Fibroblast of skin of right quadriceps (primary cell): ENCODE results near the gene SPRED3.
"Not testable (repeated sequence)": the region's sequence is repeated elsewhere in the genome, so short reads cannot be mapped to it uniquely, and the experiment has no call there.

ENCODE experiments used
- DNase-seq: peaks from one replicate; pipeline ENCODE4 v3.0.0-alpha.2; 2013

The SPRED3 gene, protein sequence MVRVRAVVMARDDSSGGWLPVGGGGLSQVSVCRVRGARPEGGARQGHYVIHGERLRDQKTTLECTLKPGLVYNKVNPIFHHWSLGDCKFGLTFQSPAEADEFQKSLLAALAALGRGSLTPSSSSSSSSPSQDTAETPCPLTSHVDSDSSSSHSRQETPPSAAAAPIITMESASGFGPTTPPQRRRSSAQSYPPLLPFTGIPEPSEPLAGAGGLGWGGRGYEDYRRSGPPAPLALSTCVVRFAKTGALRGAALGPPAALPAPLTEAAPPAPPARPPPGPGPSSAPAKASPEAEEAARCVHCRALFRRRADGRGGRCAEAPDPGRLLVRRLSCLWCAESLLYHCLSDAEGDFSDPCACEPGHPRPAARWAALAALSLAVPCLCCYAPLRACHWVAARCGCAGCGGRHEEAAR

DNA sequence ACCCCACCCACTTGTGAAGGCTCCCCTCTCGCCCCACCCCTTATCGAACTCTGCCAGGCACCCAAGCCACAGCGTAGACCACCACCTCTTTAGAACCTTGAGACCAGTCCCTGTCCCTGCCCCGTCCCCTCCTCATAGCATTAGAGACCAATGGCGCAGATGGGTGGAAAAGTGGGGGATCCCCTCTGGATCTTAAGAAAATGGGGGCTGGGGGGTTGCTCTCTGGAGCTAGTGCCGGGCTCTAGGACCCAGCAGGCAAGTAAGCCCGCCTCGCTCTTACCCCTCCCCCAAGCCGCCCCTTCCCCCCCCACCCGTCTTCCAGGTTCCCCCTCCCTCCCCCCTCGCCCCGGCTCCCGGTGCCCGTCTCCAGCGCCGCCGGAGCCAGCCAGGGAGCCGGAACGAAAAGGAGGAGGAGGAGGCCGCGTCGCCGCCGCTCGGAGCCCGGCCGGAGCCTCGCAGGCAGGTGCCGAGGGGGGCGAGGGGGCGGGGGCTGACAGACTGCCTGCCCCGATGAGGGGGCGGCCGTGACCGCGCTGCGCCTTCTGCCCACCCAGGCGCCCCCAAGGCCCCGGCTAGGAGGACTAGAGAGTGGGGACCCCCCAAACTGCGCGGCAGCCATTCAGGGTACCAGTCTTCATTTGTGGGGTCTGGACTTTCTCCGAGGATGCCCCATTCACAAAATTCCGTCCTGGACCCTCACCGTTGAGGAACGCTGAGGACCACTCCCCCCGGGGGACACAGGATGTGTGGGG, at the start of gene SPRED3:
Gene SPRED3, plus strand, starts transcription at position 349 of the 752 bp plus-strand sequence. CDS start 1,606 bp downstream, outside the sequence.
- DNase-seq = no peak

DNA sequence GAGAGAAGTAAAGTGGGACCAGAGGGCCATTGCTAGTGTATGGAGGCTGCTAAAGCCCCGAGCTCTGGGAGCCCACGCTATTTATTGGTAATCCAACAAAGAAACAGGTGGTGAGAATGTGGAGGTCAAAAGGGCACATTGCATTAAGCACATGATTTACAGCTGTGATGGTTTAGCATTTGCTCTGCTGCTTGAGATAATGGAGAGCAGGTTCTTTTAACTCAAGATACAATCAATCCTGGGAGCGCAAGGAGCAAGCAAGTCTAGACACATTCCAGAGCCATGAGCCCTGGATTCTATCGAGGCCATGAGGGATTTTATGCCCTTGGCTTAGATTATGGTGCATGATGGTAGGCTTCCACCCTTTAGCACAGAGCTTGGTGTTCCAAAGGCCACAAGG, 49.5 kb upstream of the SPRED3 start:
- DNase-seq = not testable (repeated sequence)

- DNase-seq = no peak
Observed at GRCh38 chr19:38340927-38341326, 47.6 kb upstream of the SPRED3 start.

- DNase-seq = no peak
Observed at GRCh38 chr19:38346837-38347236, 41.7 kb upstream of the SPRED3 start.

DNA sequence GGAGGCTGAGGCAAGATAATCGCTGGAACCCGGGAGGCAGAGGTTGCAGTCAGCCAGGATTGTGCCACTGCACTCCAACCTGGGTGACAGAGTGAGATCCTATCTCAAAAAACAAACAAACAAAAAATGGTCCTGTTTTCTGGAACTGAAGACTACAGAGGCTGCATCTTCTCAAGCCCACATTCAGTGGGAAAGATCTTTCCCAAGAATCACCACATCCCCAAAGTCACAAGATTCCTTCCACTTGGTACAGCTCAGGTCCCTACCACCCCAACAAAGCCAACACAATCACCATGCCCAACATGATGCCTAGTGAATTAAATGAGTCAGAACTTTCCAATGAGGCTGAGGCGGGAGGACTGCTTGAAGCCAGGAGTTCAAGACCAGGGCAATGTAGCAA, 37.6 kb upstream of the SPRED3 start:
- no peak for DNase-seq

GRCh38 chr19:38351865-38352395, 36.6 kb upstream of the SPRED3 start:
- DNase-seq = no peak

- DNase-seq = no peak
Observed at GRCh38 chr19:38352611-38353010, 35.9 kb upstream of the SPRED3 start.

DNA sequence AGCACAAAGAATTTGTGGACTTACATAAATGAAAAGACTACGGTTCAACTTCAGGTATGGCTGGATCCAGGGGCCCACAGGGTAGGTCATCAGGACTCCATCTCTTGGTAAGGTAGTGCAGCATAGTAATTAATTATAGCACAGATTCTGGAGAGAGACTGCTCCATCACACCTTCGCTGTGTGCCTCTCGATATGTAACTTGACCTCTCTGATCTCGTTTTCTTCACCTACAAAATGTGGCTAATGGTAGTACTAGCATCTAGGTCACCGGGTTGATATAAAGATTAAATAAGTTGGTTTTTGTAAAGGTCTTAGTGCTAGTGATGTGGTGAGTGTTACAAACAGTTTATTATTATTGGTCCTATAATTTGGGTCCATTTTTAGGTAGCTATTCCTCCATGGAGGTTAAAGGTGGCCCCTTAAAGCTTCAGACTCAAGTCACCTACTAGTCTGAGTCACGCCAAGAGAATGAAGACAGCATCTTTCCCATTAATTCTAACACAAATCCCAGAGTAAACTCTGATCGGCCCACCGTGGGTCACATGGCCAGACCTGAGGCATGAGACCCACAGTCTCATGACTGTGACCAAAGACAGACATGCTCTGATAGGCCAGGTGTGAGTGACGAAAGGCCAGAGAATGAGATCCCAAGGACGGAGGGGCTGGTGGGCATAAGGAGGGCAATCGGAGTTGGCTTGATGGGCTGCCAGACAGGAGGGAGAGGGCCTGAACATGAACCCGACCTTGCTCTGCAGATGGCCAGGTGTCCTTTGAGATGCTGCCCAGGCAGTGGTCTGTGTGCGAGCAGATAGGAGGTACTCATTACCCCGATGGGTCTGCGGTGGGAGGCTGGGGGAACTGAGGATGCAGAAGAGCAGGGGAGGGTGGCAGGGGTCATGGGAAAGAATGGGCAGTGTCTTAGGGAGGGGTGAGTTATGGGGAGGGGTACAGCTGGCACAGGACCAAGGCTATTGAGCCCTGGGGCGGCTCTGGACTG, 32.5 kb upstream of the SPRED3 start:
- no peak for DNase-seq

DNA sequence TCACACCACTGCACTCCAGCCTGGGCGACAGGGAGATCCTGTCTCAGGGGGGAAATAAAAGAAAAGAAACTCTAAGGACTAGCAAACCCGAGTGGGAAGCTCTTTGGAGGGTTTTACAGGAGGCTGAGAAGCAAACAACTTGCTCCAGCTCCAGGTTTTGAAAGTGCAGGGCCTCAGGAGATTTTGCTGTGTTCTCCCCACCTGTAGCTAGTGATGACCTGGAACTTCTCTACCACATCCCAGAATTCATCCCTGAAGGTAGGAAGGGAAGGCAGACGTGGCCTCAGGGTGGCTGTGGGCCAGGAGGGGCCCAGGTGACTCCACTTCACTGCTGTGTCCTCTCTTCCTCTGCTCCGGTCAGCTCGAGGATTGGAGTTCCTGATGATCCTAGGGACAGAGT, 30.4 kb upstream of the SPRED3 start:
- no peak for DNase-seq

GRCh38 chr19:38359242-38360021, 29.1 kb upstream of the SPRED3 start:
- DNase-seq = no peak

DNA sequence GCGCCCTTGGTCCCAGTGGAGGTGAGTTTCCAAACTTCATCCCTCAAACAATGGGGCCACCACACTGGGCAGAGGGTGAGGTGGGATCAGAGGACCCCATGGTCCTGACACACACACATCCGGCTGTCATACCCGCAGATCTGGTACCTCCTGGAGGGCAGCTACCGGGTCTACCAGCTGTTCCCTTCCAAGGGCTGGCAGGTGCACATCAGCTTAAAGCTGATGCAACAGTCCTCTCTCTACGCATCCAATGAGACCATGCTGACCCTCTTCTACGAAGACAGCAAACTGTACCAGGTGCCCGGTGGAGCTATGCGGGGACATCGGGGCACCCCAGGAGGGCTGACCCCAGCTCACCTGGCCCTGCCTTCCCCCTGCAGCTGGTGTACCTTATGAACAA, 28.1 kb upstream of the SPRED3 start:
- no peak for DNase-seq

DNA sequence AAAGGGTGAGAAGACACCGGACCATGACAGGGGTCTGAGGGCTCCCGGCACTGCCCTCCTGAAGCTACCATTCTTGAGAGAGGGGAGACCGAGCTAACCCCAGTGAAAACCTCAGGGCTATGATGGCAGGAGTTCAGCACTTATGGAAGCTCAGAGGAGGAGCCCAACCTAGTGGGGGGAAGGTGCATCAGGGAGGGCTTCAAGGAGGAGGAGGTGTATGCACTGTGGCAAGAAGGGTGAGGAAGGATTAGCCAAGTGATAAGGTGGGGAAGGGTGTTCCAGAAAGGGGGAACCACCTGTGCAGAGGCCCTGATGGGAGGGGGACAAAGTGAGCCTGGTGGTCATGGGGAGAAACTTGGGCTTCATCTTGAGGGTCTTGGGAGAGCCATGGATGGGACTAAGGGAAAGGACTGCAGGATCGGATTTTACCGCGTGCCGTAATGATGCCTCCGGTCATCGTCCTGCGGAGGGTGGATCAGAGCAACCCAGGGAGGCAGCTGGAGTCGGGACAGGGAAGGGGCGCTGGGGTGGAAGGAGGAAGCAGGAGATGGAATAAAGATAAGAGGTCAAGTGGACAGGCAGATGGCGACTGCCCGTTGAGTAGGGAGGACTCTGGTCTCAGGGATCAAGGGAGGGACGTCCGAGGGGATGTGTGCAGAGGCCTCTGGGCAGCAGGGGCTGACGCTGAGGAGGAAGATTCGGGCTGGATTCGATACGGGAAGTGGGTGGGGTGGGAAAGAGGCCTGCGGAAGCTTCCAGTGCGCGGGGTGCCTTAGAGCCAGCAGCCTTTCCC, 27.5 kb upstream of the SPRED3 start:
- DNase-seq = no peak

GRCh38 chr19:38361633-38362075, 26.8 kb upstream of the SPRED3 start:
- DNase-seq = peak; percentile 55

GRCh38 chr19:38362076-38362945, 26.2 kb upstream of the SPRED3 start:
- DNase-seq = peak; percentile 41

DNA sequence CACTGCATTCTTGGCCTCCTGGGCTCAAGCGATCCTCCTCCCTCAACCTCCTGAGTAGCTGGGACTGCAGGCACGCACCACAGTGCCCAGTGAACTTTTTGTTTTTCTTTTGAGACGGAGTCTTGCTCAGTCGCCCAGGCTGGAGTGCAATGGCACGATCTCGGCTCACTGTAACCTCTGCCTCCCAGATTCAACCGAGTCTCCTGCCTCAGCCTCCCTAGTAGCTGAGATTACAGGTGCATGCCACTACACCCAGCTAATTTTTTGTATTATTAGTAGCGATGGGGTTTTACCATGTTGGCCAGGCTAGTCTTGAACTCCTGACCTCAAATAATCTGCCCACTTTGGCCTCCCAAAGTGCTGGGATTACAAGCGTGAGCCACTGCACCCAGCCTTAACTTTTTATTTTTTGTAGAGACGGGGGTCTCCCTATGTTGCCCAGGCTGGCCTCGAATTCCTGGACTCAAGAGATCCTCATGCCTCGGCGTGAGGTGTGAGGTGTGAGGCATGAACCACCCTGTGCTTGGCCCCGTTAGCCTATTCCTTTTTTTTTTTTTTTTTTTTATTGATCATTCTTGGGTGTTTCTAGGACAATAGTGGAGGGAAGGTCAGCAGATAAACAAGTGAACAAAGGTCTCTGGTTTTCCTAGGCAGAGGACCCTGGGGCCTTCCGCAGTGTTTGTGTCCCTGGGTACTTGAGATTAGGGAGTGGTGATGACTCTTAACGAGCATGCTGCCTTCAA, 25.4 kb upstream of the SPRED3 start:
- not testable (repeated sequence) for DNase-seq

GRCh38 chr19:38367041-38367440, 21.5 kb upstream of the SPRED3 start:
- DNase-seq = no peak

DNA sequence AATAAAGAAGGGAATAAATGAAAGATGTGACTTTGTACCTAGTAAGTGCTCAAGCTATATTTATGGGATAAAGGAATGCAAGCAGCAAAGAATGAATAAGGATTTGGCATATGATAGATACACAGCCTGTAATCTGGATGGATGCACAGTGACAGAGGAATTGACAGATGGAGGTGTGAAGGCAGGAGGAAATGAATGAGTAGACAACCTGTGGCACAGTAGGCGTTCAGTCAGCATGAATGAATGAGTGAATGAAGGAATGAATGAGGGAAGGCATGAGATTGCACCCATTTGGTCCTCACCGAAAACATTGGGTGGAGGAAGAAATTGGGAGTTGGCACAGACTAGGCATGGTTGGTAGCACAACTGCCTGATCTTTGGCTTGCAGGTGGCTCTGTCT, 18.9 kb upstream of the SPRED3 start:
- DNase-seq = no peak

- DNase-seq = no peak
Observed at GRCh38 chr19:38370299-38370698, 18.2 kb upstream of the SPRED3 start.

GRCh38 chr19:38371081-38371480, 17.4 kb upstream of the SPRED3 start:
- no peak for DNase-seq
